OCI-LY7 (cell line): ENCODE data around the gene VWDE. TPM values are rescaled to one million over a fixed set of nuclear protein-coding genes. Genes with fewer than 3 reads are reported as not detected.

Experiments
- BruUV-seq: library from RNA; stranded (reverse); fragments of 400-500 nt; replicated peaks from 2 replicates; lab custom pipeline; 2021; lab: Mats Ljungman, UMichigan
- CTCF ChIA-PET: fragments of 300-600 bp; sonication (Branson Sonifier 250); formaldehyde crosslinking; loops from one replicate; lab custom pipeline; 2022; ENCODE audit warnings: antibody characterized with exemption; ENCODE audit not compliant: unreplicated experiment; lab: Charles Lee
- POLR2A ChIA-PET: fragments of 300-600 bp; sonication (Branson Sonifier 250); formaldehyde crosslinking; loops from one replicate; lab custom pipeline; 2022; ENCODE audit warnings: antibody characterized with exemption; lab: Charles Lee
- DNase-seq: peaks from one replicate; pipeline ENCODE4 v3.0.0-alpha.2; 2015; ENCODE audit warnings: low spot score
- H2AFZ ChIP-seq: fragments of 200-600 bp; sonication (generic), shearing (Covaris generic); 2 replicates; pipeline ENCODE4 v1.6.1; 2014; ENCODE audit warnings: mild to moderate bottlenecking, antibody characterized with exemption, low read length, moderate library complexity
- H3K27ac ChIP-seq: fragments of 200-600 bp; sonication (generic); 2 replicates; pipeline ENCODE4 v1.5.1; 2014; ENCODE audit warnings: mixed run types, low read depth, mild to moderate bottlenecking, moderate library complexity, low read length, inconsistent platforms; ENCODE audit not compliant: poor library complexity, severe bottlenecking
- H3K36me3 ChIP-seq: fragments of 200-600 bp; sonication (generic); 2 replicates; pipeline ENCODE4 v1.6.1; 2014; ENCODE audit warnings: mild to moderate bottlenecking, antibody characterized with exemption, low read length, moderate library complexity, mixed read lengths; ENCODE audit not compliant: insufficient read depth
- H3K4me1 ChIP-seq: fragments of 200-600 bp; sonication (generic); 2 replicates; pipeline ENCODE4 v1.5.1; 2014; ENCODE audit warnings: mild to moderate bottlenecking, low read length; ENCODE audit not compliant: insufficient read depth, poor library complexity, severe bottlenecking
- H3K4me2 ChIP-seq: fragments of 200-600 bp; sonication (generic); 2 replicates; pipeline ENCODE4 v1.6.1; 2014; ENCODE audit warnings: mild to moderate bottlenecking, low read length
- H3K4me3 ChIP-seq: fragments of 200-600 bp; sonication (generic); 2 replicates; pipeline ENCODE4 v1.5.1; 2014; ENCODE audit warnings: mild to moderate bottlenecking, low read depth, low read length; ENCODE audit not compliant: poor library complexity, severe bottlenecking
- H3K79me2 ChIP-seq: fragments of 200-600 bp; sonication (generic); 2 replicates; pipeline ENCODE4 v1.6.1; 2016; ENCODE audit warnings: low read depth, mild to moderate bottlenecking, low read length, moderate library complexity, mixed read lengths; ENCODE audit not compliant: insufficient read depth
- H3K9me2 ChIP-seq: fragments of 200-600 bp; sonication (generic); 2 replicates; pipeline ENCODE4 v1.6.1; 2016; ENCODE audit warnings: mild to moderate bottlenecking, low read length, mixed read lengths; ENCODE audit not compliant: insufficient read depth
- H3K9me3 ChIP-seq: fragments of 200-600 bp; sonication (generic); 2 replicates; pipeline ENCODE4 v1.6.1; 2014; ENCODE audit warnings: mild to moderate bottlenecking, mixed run types, low read length, mixed read lengths
- H4K20me1 ChIP-seq: fragments of 200-600 bp; sonication (generic); 2 replicates; pipeline ENCODE4 v1.6.1; 2014; ENCODE audit warnings: mild to moderate bottlenecking, antibody characterized with exemption, low read length, moderate library complexity, mixed read lengths; ENCODE audit not compliant: insufficient read depth
- CTCF ChIP-seq: fragments of 200-600 bp; sonication (generic); conservative IDR thresholded peaks from 2 replicates; pipeline ENCODE4 v1.5.1; 2014; ENCODE audit warnings: mild to moderate bottlenecking, antibody characterized with exemption, low read length, moderate library complexity, mixed read lengths
- EZH2phosphoT487 ChIP-seq: fragments of 200-600 bp; sonication (generic); IDR thresholded peaks from 2 replicates; pipeline ENCODE4 v1.6.1; 2018; ENCODE audit warnings: low read depth, borderline replicate concordance, mild to moderate bottlenecking, mixed run types, antibody characterized with exemption, low read length, moderate library complexity, mixed read lengths
- intact Hi-C: fragments of 100-400 bp; cut with micrococcal nuclease; formaldehyde crosslinking; loops from one replicate; pipeline ENCODE4 v1.10.0; 2022; ENCODE audit not compliant: unreplicated experiment
- total RNA-seq, 2 experiments: library from RNA; depleted of rRNA in 1 of 2; stranded (reverse); fragments of >200 nt in 1 of 2; shearing (Covaris generic) in 1 of 2; gene quantifications; 2 replicates each; pipeline ENCODE4 v1.2.3, GENCODE V29; 2014 to 2022

VWDE gene
- total RNA-seq, 2 experiments from 2014 or later = not detected

DNA sequence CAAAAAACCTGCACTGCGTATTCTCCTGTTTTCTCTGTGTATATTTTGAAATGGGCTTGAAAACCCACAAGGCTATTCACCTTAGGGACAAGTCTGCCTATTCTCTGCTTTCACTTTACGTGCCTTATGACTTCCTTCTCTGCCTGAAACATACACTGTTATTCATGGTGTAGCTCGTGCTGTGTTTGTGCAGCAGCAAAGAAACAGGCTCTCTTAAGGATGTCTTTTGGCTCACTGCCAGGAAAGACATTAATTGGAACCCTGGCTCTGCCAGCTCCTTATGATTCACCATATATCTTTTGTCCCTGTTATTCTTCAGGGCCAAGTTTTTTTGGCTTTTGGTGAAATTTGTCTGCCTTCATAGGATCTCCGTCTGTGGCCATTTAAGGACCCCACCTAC lies 100.2 kb downstream of the VWDE start:
- no peak for DNase-seq
- Histone ChIP-seq H3K4me3 (no peak overlapping the region), H3K4me2 (no peak overlapping the region), H3K79me2 (no peaks in the 10 kb centered on the region), H3K9me3 (no peaks in the 10 kb centered on the region), H3K9me2 (no peaks in the 10 kb centered on the region), H3K27ac (no peak overlapping the region), H4K20me1 (no peaks in the 10 kb centered on the region), H2AFZ (no peak overlapping the region), H3K4me1 (no peaks in the 10 kb centered on the region), H3K36me3 (no peaks in the 10 kb centered on the region)
- BruUV-seq = no TSS peak
- CTCF ChIA-PET = no interaction called here
- intact Hi-C loops = no loop called here
- POLR2A ChIA-PET = no interaction called here
- TF ChIP-seq EZH2phosphoT487 (no peak), CTCF (no peak)

DNA sequence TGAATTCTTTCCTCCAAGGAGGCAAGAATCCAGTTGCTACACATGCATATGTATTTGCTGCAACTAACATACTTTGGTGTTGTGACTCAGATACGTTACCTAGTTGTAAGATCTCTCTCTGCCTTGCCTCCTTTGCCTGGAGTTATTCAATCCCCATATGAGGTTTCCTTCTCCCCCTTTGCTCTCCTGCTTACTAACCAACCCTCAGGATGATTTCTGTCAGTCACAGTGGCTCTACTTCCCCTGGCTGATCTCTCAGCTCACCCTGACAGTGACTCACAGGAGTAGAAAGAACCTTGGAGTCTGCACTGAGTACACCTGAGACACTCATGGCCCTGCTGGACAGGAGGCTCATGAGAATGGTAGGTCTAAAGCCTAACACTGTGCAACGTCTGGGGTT lies 100.6 kb downstream of the VWDE start:
- no peaks in the 10 kb centered on the region for H3K4me1 ChIP-seq
- no peak for TF ChIP-seq CTCF
- no TSS peak for BruUV-seq
- ChIA-PET CTCF (no interaction called here), POLR2A (interaction anchor here (0.7 kb wide), 1 partner anchor 214 kb away, joined by 3 read pairs; no protein-coding TSS in a partner anchor)
- DNase-seq = no peak
- H3K27ac ChIP-seq = no peak overlapping the region
- intact Hi-C loops = no loop called here
- no peaks in the 10 kb centered on the region for H3K9me2 ChIP-seq
- H3K79me2 ChIP-seq = no peaks in the 10 kb centered on the region
- no peaks in the 10 kb centered on the region for H4K20me1 ChIP-seq
- H2AFZ ChIP-seq = no peak overlapping the region
- no peaks in the 10 kb centered on the region for H3K9me3 ChIP-seq
- no peak overlapping the region for H3K4me3 ChIP-seq
- no peaks in the 10 kb centered on the region for H3K36me3 ChIP-seq
- H3K4me2 ChIP-seq = no peak overlapping the region

- Histone ChIP-seq H3K79me2 (no peaks in the 10 kb centered on the region), H3K4me2 (no peak overlapping the region), H3K4me1 (no peaks in the 10 kb centered on the region), H3K9me3 (no peaks in the 10 kb centered on the region), H3K36me3 (no peaks in the 10 kb centered on the region), H3K9me2 (no peaks in the 10 kb centered on the region), H3K4me3 (no peak overlapping the region), H3K27ac (no peak overlapping the region), H4K20me1 (no peaks in the 10 kb centered on the region), H2AFZ (no peak overlapping the region)
- no peak for TF ChIP-seq EZH2phosphoT487
- ChIA-PET CTCF (no interaction called here), POLR2A (interaction anchor here (1.0 kb wide), 2 partner anchors 9 to 18 kb away, joined by 3 to 4 read pairs; no protein-coding TSS in a partner anchor)
- no TSS peak for BruUV-seq
- no peak for DNase-seq
- intact Hi-C loops = no loop called here
Measured at GRCh38 chr7:12300415-12300814, 103.2 kb downstream of the VWDE start.
